Measurements from ENCODE around the gene ABCA4.

ABCA4 gene

DNA sequence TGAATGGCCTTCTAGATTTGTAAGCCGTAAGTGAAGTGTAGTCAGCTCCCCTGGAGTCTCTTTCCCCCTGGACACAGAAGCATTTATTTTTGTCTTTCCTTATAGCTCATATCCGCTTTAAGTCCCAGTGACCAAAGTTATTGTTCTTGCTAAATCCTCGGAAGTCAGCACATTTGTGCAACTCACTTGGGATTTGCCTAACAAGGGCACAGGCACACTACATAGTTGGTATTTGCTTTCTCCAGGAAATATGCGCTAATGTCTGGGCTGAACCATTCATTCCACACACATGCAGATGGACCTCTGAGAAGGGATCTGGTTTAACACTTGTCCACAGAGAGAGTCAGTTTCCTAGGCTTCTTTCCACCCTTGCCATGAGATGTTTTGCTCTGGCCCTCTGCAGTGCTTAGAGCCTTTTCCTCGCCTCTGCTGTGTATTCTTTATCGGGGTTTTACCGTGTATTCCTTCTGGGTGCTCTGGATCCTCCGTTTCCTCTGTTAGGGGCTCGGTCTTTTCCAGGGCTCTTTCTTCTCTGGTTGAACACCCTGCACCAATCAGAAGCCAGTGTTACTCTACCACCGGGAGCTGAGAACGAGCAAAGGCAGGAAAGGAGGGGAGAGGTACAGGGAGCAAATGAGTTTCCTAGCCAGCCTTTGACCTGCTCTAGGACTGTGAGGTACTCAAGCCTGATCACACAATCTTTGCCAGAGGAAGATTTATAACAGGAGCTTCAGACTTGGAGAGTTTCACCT lies 72.4 kb downstream of the ABCA4 start:
- DNase-seq: no peak

- DNase-seq: no peak
Observed at GRCh38 chr1:94047949-94048348, 73.0 kb downstream of the ABCA4 start.

DNA sequence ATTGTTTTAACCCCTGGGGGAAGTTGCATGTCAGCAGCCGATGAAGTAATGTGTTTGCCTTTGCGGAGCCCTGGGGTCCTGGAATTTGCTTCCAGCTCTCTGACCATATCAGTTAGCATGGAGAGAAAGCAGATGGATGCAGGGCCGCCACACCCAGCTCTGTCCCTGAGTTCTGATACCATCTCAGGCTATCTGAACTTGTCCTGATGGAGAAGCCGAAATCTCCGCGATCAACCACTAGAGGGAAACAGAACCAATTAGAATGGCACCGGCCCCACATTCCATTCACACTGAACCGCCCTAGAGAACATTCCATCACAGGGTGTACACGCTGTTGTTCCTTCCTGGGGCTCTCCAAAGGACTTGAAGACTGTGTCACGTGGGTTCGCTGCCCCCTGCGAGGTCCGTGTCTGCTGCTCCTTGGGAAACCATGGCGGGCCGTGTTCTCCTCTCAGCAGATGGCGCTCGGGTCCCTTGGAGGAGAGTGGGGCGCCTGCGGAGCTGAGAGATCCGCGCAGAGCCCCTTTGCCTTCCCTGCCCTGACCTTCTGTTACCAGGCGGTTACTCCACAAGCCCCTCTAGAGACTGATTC lies 75.4 kb downstream of the ABCA4 start:
- no peak for DNase-seq

DNA sequence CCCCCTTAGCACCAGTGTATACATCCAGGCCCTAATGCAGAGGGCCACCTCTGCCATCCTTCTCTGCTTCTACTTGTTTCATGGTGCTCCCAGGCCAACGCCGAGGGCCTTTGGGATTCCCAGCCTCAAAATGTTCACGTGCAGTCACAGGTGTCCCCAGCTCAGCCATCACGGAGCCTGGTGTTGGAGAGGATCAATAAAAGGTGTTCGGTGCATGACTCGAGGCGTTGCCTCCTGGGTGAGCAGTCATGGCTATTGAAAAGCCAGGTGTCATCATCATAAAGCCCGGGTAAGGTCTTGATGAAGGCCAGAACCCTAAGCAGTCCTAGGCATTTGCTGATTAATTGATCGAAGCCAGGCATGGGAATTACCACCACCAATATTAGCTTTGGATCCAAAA lies 76.1 kb downstream of the ABCA4 start:
- no peak for DNase-seq

DNA sequence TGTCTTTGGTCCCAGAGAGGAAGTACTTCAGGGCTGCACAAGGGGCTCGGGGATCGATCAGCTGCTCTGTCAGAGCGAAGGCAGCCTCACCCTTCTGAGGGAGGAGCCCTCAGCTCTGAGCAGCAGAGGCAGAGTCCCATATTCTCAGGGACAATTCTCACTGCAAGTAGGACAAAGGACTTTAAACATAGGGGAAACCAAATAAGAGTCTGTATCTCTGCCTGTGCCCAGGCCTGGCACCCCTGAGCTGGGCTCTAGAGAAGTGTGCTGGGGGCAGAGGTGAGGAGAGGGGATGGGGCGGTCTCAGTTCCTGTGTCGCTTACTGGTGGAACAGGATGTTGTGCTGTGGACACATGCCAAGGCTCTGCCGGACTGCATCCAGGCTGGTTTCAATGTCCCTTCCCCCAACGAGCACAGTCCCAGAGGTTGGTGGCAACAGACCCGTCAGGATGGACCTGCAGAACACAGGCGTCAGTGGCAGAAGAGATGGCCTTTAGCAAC lies 76.6 kb downstream of the ABCA4 start:
- DNase-seq: no peak

GRCh38 chr1:94043738-94044289 lies 77.1 kb downstream of the ABCA4 start:
- DNase-seq: no peak

GRCh38 chr1:94042388-94042787 lies 78.6 kb downstream of the ABCA4 start:
- no peak for DNase-seq

- DNase-seq: no peak
Observed at GRCh38 chr1:94039871-94040569, 80.9 kb downstream of the ABCA4 start.

DNA sequence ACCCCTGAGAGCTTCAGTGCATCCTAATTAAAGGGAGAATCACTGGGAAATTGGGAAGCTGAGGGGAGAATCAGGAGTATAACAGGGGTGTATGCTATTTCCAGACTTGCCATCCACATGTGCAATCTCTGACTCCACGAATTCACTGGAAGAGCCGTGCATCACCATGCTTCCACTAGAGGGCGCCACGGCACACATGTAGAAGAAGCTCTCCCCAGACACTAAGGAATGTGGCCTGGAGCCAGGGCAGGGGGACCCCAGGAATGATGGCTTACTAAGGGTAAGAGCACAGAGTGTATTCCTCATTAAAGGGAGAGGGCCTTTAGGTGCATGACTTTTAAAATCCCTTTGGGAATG lies 81.5 kb downstream of the ABCA4 start:
- peak; percentile 30 for DNase-seq

DNA sequence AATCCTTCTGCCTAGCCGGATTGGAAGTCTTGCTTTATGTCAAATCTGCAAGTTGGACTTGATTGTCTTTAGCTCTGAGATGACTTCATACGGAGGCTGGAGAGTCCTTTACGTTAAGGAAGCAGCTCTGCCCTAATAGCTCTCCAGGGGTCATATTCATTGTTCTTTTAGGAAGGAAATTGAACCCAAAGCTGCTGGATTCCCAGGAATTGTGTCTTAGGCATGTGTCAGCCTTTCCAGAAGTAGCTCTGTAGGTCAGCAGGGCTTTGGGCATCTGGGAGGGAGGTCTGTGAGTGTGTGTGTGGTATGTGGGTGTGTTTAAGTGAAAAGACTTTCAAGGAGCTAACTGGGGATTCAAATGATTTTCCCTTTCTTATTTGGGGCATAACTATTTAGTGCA lies 82.4 kb downstream of the ABCA4 start:
- DNase-seq: no peak

DNA sequence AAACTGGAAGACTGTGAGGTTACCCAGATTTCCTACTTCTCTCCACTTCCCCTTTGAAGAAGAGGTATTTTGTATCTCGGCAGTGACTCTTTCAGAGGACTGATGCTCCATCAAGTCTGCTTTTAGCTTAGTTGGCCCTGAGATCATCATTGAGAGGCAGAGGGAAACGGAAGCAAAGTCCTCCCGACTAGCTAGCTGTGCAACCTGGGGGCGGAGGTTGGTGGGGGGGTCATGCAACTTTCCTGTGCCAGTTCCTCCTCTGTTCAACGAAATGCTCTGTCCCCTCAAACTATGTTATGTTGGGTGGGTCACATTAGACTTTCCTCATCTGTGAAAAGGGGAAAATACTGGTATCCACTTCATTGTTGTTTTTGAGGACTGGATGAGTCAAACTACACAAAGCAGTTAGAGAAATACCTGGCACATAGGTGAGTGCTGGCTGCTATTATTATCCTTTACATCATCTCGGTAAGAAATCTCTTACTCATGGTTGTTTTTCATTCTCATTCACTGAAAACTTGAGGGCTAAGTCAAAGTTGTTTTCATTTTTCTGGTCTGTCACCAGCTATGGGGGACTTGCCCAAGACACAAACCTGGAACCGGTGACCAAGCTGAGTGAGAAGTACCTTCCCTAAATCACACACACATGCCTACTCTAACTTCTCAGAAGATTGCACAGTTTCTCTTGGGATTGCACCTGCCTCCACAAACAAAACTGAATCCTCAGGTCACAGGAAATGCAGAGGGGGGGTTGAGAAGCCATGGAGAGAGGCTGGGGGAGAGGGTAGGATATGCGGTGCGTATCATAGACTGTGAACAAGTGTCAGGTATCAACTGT lies 83.3 kb downstream of the ABCA4 start:
- no peak for DNase-seq

DNA sequence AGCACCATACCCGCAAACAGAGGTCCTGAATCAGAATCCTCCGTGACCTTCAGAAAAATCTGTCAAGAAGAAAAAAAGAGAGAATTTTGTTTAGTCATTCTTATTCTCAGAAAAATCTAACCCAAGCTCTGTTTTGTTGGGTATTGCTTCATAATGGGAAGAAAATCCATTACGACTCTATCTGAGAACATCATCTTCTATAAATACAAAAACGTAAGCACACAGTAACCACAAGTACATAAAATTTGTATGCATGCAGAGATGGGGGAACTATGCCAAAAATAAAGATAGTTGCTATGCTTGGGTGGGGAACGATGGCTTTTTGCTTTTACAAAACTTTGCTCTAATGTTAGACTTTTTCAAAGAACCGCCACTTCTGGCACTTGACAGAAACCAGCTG lies 84.2 kb downstream of the ABCA4 start:
- no peak for DNase-seq

DNA sequence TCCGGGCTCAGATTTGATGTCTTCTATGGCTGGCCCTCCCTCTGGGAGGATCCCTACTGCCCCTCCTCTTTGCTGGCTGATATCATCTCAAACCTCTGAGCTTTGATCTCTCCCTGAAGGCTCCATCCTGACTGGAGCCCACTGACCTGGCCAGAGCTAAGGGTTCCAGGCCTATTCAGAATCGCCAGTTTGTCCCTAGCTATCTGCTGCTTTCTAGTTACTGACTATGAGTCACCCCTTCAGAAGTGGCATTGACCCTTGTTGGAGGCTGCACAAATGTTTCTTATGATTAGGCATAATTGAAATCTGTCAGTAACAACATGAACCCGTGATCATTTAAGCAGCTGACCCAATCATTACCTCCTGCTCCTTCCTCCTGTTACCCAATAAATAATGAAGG lies 87.1 kb downstream of the ABCA4 start:
- no peak for DNase-seq

- DNase-seq: no peak
Observed at GRCh38 chr1:94032637-94033036, 88.3 kb downstream of the ABCA4 start.

DNA sequence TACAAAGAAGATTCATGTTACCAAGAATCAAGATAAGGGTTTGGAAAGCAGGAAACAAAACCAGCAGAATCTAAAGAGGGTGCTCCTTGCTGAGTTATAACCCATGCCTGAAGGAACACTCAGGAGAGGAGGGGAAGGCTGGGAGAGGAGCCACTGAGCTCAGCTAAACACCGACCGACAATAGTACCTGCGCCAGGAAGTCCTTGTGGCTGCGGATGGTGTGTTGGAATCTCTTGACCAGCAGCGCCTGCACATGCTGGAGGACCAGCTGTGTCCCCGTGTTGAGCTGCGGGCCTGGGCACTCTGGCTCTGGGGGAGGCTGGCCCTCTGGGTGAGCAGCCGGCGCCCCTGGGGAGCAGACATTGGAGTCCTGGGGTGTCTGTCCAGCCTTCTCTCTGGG lies 89.4 kb downstream of the ABCA4 start:
- no peak for DNase-seq

- DNase-seq: no peak
Observed at GRCh38 chr1:94031154-94031553, 89.8 kb downstream of the ABCA4 start.

DNA sequence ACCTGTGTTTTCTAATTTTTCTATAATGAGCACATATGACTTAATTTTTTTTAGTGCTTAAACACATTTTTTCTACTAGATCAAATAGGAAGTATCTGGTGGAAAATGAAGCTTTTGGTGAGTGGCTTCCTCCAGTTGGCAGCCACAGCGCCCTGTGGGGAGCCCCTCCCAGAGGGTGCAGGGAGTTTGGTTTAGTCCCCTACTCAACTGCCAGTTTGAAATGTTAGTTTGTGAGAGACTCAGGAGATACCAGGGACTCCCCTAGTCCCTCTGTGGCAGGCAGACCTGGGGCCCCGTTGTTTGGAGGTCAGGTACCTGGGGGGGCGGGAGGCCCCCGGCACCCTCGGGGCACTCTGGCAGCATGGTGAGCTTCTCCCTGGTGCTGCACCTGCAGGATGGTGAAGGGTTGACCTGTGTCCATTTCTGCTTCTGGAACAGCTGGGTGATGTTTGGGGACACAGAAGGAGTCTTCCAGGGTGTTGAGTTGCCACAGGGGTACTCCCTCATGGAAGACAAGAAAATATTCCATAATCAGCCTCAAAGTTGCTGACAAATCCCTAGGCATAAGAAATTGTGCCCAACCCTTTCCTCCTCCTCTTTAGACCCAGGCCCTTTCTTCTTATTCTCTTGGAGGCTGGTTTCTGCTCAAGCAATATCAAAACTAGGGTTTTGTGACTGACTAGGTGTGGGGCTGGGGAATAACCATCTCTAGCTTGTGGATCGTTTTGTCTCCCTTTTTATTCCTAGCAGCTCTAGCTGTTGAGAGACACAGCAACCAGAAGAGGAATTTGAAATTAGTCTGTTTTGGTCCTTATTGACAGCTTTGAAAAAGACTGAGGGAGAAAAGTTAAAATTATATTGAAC lies 91.6 kb downstream of the ABCA4 start:
- no peak for DNase-seq

- DNase-seq: no peak
Observed at GRCh38 chr1:94027721-94028515, 93.0 kb downstream of the ABCA4 start.

- no peak for DNase-seq
Observed at GRCh38 chr1:94026619-94027380, 94.1 kb downstream of the ABCA4 start.

All from CD4-positive, alpha-beta T cell treated with Interleukin-15 for 1 hour (primary cell).